Chondrocyte (in vitro differentiated cells): ENCODE measurements around the gene PLEKHJ1. TPM values are rescaled to one million over a fixed set of nuclear protein-coding genes. Genes with fewer than 3 reads are reported as not detected.

Experiments
- DNase-seq: peaks from one replicate; pipeline ENCODE4 v3.0.0; 2021; ENCODE audit warnings: mixed read lengths, low spot score
- H3K27ac Mint-ChIP-seq: one replicate; pipeline ENCODE4 v1.8.0; 2021; ENCODE audit warnings: mild to moderate bottlenecking, moderate library complexity, mixed read lengths; ENCODE audit not compliant: unreplicated experiment
- H3K27me3 Mint-ChIP-seq: 2 replicates; pipeline ENCODE4 v1.8.0; 2021; ENCODE audit warnings: low read depth, mixed read lengths
- H3K36me3 Mint-ChIP-seq: 2 replicates; pipeline ENCODE4 v1.8.0; 2021; ENCODE audit warnings: low read depth, mixed read lengths
- H3K4me1 Mint-ChIP-seq: 2 replicates; pipeline ENCODE4 v1.8.0; 2021; ENCODE audit warnings: low read depth, mild to moderate bottlenecking, mixed read lengths
- H3K4me3 Mint-ChIP-seq: one replicate; pipeline ENCODE4 v1.8.0; 2021; ENCODE audit warnings: mild to moderate bottlenecking, moderate library complexity, mixed read lengths; ENCODE audit not compliant: unreplicated experiment
- H3K9me3 Mint-ChIP-seq: 2 replicates; pipeline ENCODE4 v1.8.0; 2021; ENCODE audit warnings: low read depth, mixed read lengths
- CTCF ChIP-seq: fragments of 200-600 bp; sonication (generic); IDR thresholded peaks from 2 replicates; pipeline ENCODE4 v1.5.0; 2021; ENCODE audit warnings: antibody characterized with exemption, mild to moderate bottlenecking, moderate library complexity
- total RNA-seq: library from RNA; stranded (reverse); gene quantifications from 3 replicates; pipeline ENCODE4 v1.2.1, GENCODE V29; 2021

Gene PLEKHJ1
- total RNA-seq, 1 donor from 2014 or later, result 42.4 TPM

- Mint-ChIP-seq H3K27ac (no peak overlapping the region), H3K4me1 (peaks cover 4% of the 10 kb centered on the region), H3K4me3 (no peak overlapping the region)
Measured at GRCh38 chr19:2226840-2227360, 9.2 kb downstream of the PLEKHJ1 start.

GRCh38 chr19:2226051-2226839, 9.9 kb downstream of the PLEKHJ1 start:
- peaks cover 2% of the 10 kb centered on the region for H3K4me1 Mint-ChIP-seq
- DNase-seq, result no peak
- no peak overlapping the region for H3K4me3 Mint-ChIP-seq
- H3K27me3 Mint-ChIP-seq, result no peaks in the 10 kb centered on the region
- TF ChIP-seq CTCF, result no peak
- peaks cover 10% of the 10 kb centered on the region for H3K36me3 Mint-ChIP-seq
- no peak overlapping the region for H3K27ac Mint-ChIP-seq
- H3K9me3 Mint-ChIP-seq, result no peaks in the 10 kb centered on the region

More at GRCh38 chr19:2226840-2227360, 9.2 kb downstream of the PLEKHJ1 start:
- TF ChIP-seq CTCF, result no peak
- Mint-ChIP-seq H3K9me3 (no peaks in the 10 kb centered on the region), H3K36me3 (peaks cover 10% of the 10 kb centered on the region), H3K27me3 (no peaks in the 10 kb centered on the region)
- DNase-seq, result no peak

GRCh38 chr19:2225415-2226050, 10.6 kb downstream of the PLEKHJ1 start:
- no peak overlapping the region for H3K4me3 Mint-ChIP-seq
- peaks cover 13% of the 10 kb centered on the region for H3K36me3 Mint-ChIP-seq
- TF ChIP-seq CTCF, result no peak
- DNase-seq, result no peak
- no peaks in the 10 kb centered on the region for H3K9me3 Mint-ChIP-seq
- H3K4me1 Mint-ChIP-seq, result peaks cover 9% of the 10 kb centered on the region
- H3K27ac Mint-ChIP-seq, result no peak overlapping the region
- H3K27me3 Mint-ChIP-seq, result no peaks in the 10 kb centered on the region

- no peak overlapping the region for H3K4me3 Mint-ChIP-seq
- DNase-seq, result no peak
- H3K36me3 Mint-ChIP-seq, result peaks cover 16% of the 10 kb centered on the region
- TF ChIP-seq CTCF, result no peak
- no peaks in the 10 kb centered on the region for H3K9me3 Mint-ChIP-seq
- H3K4me1 Mint-ChIP-seq, result peaks cover 10% of the 10 kb centered on the region
- no peak overlapping the region for H3K27ac Mint-ChIP-seq
- no peaks in the 10 kb centered on the region for H3K27me3 Mint-ChIP-seq
Measured at GRCh38 chr19:2224754-2225349, 11.3 kb downstream of the PLEKHJ1 start.

- no peak for TF ChIP-seq CTCF
- H3K4me3 Mint-ChIP-seq, result no peak overlapping the region
- peaks cover 10% of the 10 kb centered on the region for H3K4me1 Mint-ChIP-seq
- H3K27me3 Mint-ChIP-seq, result no peaks in the 10 kb centered on the region
- DNase-seq, result no peak
- H3K36me3 Mint-ChIP-seq, result peaks cover 16% of the 10 kb centered on the region
- H3K27ac Mint-ChIP-seq, result peak overlapping the region; percentile 53
- H3K9me3 Mint-ChIP-seq, result no peaks in the 10 kb centered on the region
Measured at GRCh38 chr19:2223959-2224358, 12.2 kb downstream of the PLEKHJ1 start.
